DND-41 (cell line): Measurements from ENCODE around the gene TCEAL5.

Source experiments
- ATAC-seq: fragments of 200-7000 bp; cut with Tn5 transposase; 3 replicates; pipeline ENCODE4 v1.9.1; 2021; ENCODE audit warnings: low read depth; ENCODE audit not compliant: insufficient read depth
- DNase-seq: peaks from one replicate; pipeline ENCODE4 v3.0.0-alpha.2; 2020
- H2AFZ ChIP-seq: 2 replicates; pipeline ENCODE4 v1.6.0; 2012; ENCODE audit warnings: low read depth, low read length
- H3K27ac ChIP-seq: 2 replicates; pipeline ENCODE4 v1.5.1; 2012; ENCODE audit warnings: low read length, inconsistent platforms
- H3K27me3 ChIP-seq: fragments of 200-600 bp; sonication (generic); 2 replicates; pipeline ENCODE4 v1.6.0; 2012; ENCODE audit warnings: low read length, mild to moderate bottlenecking, inconsistent platforms; ENCODE audit not compliant: insufficient read depth, poor library complexity
- H3K36me3 ChIP-seq: 2 replicates; pipeline ENCODE4 v1.5.1; 2012; ENCODE audit warnings: low read length, inconsistent platforms; ENCODE audit not compliant: insufficient read depth
- H3K4me1 ChIP-seq: 2 replicates; pipeline ENCODE4 v1.5.1; 2012; ENCODE audit warnings: mild to moderate bottlenecking, low read length; ENCODE audit not compliant: insufficient read depth
- H3K4me2 ChIP-seq: 2 replicates; pipeline ENCODE4 v1.6.0; 2012; ENCODE audit warnings: mild to moderate bottlenecking, moderate library complexity, low read length, inconsistent platforms; ENCODE audit not compliant: insufficient read depth
- H3K4me3 ChIP-seq, 2 experiments: fragments of 200-600 bp in 1 of 2; shearing (Covaris generic) in 1 of 2; 2 replicates each; pipeline ENCODE4 v1.5.1; 2012 to 2016; ENCODE audit warnings: inconsistent platforms in 2 of 2, low read length in 2 of 2, mild to moderate bottlenecking in 2 of 2, low read depth in 1 of 2, moderate library complexity in 1 of 2
- H3K79me2 ChIP-seq: 2 replicates; pipeline ENCODE4 v1.6.0; 2012; ENCODE audit warnings: low read length, inconsistent platforms; ENCODE audit not compliant: insufficient read depth
- H3K9ac ChIP-seq: 2 replicates; pipeline ENCODE4 v1.6.0; 2012; ENCODE audit warnings: low read depth, mild to moderate bottlenecking, inconsistent platforms, low read length, moderate library complexity
- H3K9me3 ChIP-seq: 2 replicates; pipeline ENCODE4 v1.5.1; 2012; ENCODE audit warnings: low read length, moderate library complexity, mild to moderate bottlenecking, inconsistent platforms; ENCODE audit not compliant: insufficient read depth, severe bottlenecking
- H4K20me1 ChIP-seq: 2 replicates; pipeline ENCODE4 v1.6.0; 2012; ENCODE audit warnings: low read length; ENCODE audit not compliant: insufficient read depth
- CTCF ChIP-seq: IDR thresholded peaks from 2 replicates; pipeline ENCODE4 v1.5.1; 2012; ENCODE audit warnings: borderline replicate concordance, low read length, moderate library complexity, mild to moderate bottlenecking; ENCODE audit not compliant: poor library complexity, severe bottlenecking; ENCODE audit errors: extremely low read depth
- EZH2 ChIP-seq: IDR thresholded peaks from 3 replicates; pipeline ENCODE4 v1.6.1; 2012; ENCODE audit warnings: borderline replicate concordance, low read depth, mild to moderate bottlenecking, moderate library complexity, low read length, inconsistent platforms; ENCODE audit not compliant: severe bottlenecking

The TCEAL5 gene

GRCh38 chrX:103279624-103280023, 3.1 kb upstream of the TCEAL5 start:
- H3K4me2 ChIP-seq: no peak overlapping the region
- H3K4me3 ChIP-seq: no peak overlapping the region
- H4K20me1 ChIP-seq: no peaks in the 10 kb centered on the region
- H3K27ac ChIP-seq: no peak overlapping the region
- TF ChIP-seq EZH2: no peak
- H3K27me3 ChIP-seq: no peaks in the 10 kb centered on the region
- no peaks in the 10 kb centered on the region for H3K36me3 ChIP-seq
- no peaks in the 10 kb centered on the region for H3K9me3 ChIP-seq
- no peaks in the 10 kb centered on the region for H3K79me2 ChIP-seq
- no peak overlapping the region for H3K9ac ChIP-seq
- ATAC-seq: no peak
- H3K4me1 ChIP-seq: no peaks in the 10 kb centered on the region
- H2AFZ ChIP-seq: no peak overlapping the region
- DNase-seq: no peak

DNA sequence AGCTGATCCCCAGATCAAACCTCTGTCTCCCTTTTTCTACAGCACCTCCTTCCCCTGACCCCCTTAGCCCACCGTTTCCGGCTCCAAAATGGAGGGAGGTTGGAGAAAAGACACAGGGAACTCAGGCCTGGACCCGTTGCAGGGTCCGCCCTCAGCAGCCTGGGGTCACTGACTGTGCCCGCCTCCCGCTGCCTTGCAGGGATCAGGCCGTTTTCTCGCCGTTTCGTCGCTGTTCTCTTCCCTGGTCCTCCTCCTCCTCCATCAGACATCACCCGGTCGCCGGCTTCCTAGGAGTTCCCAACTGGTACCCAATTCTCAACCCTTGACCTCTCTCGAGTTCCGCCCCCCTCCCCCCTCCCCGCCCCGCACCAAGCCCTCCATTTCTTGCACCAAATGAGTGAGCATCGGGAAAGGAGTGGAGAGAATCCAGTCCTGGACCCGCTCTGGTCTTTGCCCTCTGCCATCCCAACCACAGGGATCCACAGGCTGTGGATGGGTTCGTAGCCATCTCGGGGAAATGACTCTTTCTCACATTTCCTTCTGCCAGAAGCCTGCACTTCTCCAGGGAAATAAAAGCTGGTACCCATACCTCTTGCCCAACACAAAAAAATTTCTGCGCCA, 493 bp downstream of the TCEAL5 start:
- no peak for TF ChIP-seq CTCF
- H3K27me3 ChIP-seq: no peaks in the 10 kb centered on the region
- H3K36me3 ChIP-seq: no peaks in the 10 kb centered on the region

DNA sequence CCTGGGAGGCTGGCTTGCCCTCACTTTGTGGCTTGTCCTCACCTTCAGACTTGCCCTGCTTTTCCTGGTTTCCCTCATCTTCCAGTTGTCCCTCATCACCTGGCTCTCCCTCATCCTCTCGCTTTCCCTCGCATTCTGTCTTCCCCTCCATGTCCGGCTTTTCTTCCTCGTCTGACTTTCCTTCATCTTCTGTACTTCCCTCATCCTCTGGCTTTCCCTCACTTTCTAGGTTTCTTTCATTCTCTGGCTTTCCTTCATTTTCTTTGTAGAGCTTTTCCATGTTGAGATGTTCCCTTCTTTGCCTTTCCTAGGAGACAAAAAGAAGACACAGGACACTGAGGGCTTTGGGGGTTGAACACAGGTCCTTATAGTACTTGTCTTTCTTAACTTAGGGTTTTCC, 2.3 kb downstream of the TCEAL5 start:
- Histone ChIP-seq H3K4me1 (no peaks in the 10 kb centered on the region), H3K79me2 (no peaks in the 10 kb centered on the region), H3K36me3 (no peaks in the 10 kb centered on the region), H4K20me1 (no peaks in the 10 kb centered on the region), H3K27me3 (no peaks in the 10 kb centered on the region), H3K4me3 (no peak overlapping the region), H3K9me3 (no peaks in the 10 kb centered on the region), H2AFZ (no peak overlapping the region), H3K9ac (no peak overlapping the region), H3K27ac (no peak overlapping the region), H3K4me2 (no peak overlapping the region)
- no peak for TF ChIP-seq EZH2
- no peak for TF ChIP-seq CTCF
- ATAC-seq: no peak
- DNase-seq: no peak

More for the DNA sequence above, 493 bp downstream of the TCEAL5 start:
- ATAC-seq: no peak
- no peak overlapping the region for H3K27ac ChIP-seq
- no peak overlapping the region for H3K4me3 ChIP-seq
- no peak overlapping the region for H3K9ac ChIP-seq
- H2AFZ ChIP-seq: no peak overlapping the region
- no peak overlapping the region for H3K4me2 ChIP-seq
- no peaks in the 10 kb centered on the region for H4K20me1 ChIP-seq
- DNase-seq: no peak
- H3K9me3 ChIP-seq: no peaks in the 10 kb centered on the region
- H3K79me2 ChIP-seq: no peaks in the 10 kb centered on the region
- H3K4me1 ChIP-seq: no peaks in the 10 kb centered on the region

GRCh38 chrX:103258275-103258674, 18.3 kb downstream of the TCEAL5 start:
- Histone ChIP-seq H3K9ac (no peak overlapping the region), H3K4me1 (peaks cover 19% of the 10 kb centered on the region; the same call in 1 of the 2 replicates), H3K4me2 (no peak overlapping the region), H4K20me1 (no peaks in the 10 kb centered on the region), H3K36me3 (peaks cover 3% of the 10 kb centered on the region; the same call in 1 of the 2 replicates), H3K9me3 (no peaks in the 10 kb centered on the region), H3K79me2 (peaks cover 10% of the 10 kb centered on the region), H3K27ac (no peak overlapping the region), H3K4me3 (no peak overlapping the region), H2AFZ (no peak overlapping the region), H3K27me3 (no peaks in the 10 kb centered on the region)
- TF ChIP-seq EZH2: no peak
- no peak for TF ChIP-seq CTCF
- no peak for DNase-seq
- ATAC-seq: no peak
